IMR-90 (cell line): ENCODE measurements around the gene CTDP1. TPM values are rescaled to one million over a fixed set of nuclear protein-coding genes. Genes with fewer than 3 reads are reported as not detected.

Experiments
- ATAC-seq: fragments of 200-7000 bp; cut with Tn5 transposase; 2 replicates; pipeline ENCODE4 v1.9.1; 2020; ENCODE audit warnings: low read depth, mild to moderate bottlenecking, moderate library complexity
- BruUV-seq: library from RNA; stranded (reverse); fragments of 400-500 nt; replicated peaks from 2 replicates; lab custom pipeline; 2021; lab: Mats Ljungman, UMichigan
- CTCF ChIA-PET: fragments of 300-600 bp; formaldehyde crosslinking; extraction: SDS; loops from one replicate; lab custom pipeline; 2021; ENCODE audit warnings: antibody characterized with exemption; lab: Yijun Ruan, JAX
- POLR2A ChIA-PET: fragments of 300-600 bp; sonication (Branson Sonifier 250); formaldehyde crosslinking; loops from one replicate; lab custom pipeline; 2022; ENCODE audit warnings: antibody characterized with exemption; ENCODE audit not compliant: unreplicated experiment; lab: Charles Lee
- DNase-seq: peaks from one replicate; pipeline ENCODE4 v3.0.0; 2013
- H2AFZ ChIP-seq: replicated peaks from 2 replicates; pipeline ENCODE3; 2013; ENCODE audit warnings: low read length, mild to moderate bottlenecking; ENCODE audit not compliant: poor library complexity
- H2AK5ac ChIP-seq: 2 replicates; pipeline ENCODE4 v1.6.1; 2013; ENCODE audit warnings: low read depth, low read length, inconsistent platforms
- H2AK9ac ChIP-seq: replicated peaks from 2 replicates; pipeline ENCODE3; 2013; ENCODE audit warnings: mild to moderate bottlenecking, low read depth, low read length, moderate library complexity; ENCODE audit not compliant: poor library complexity
- H2BK120ac ChIP-seq: 2 replicates; pipeline ENCODE4 v1.6.1; 2013; ENCODE audit warnings: low read depth, low read length, inconsistent platforms
- H2BK15ac ChIP-seq: 3 replicates; pipeline ENCODE4 v1.6.1; 2013; ENCODE audit warnings: low read depth, low read length, inconsistent platforms
- H2BK20ac ChIP-seq: 2 replicates; pipeline ENCODE4 v1.6.1; 2013; ENCODE audit warnings: low read depth, mild to moderate bottlenecking, inconsistent platforms, low read length, moderate library complexity
- H2BK5ac ChIP-seq: 2 replicates; pipeline ENCODE4 v1.6.1; 2013; ENCODE audit warnings: mild to moderate bottlenecking, low read depth, low read length, inconsistent platforms; ENCODE audit not compliant: poor library complexity, severe bottlenecking
- H3K14ac ChIP-seq: replicated peaks from 2 replicates; pipeline ENCODE4 v1.6.1; 2013; ENCODE audit warnings: low read depth, low read length, inconsistent platforms
- H3K18ac ChIP-seq: 2 replicates; pipeline ENCODE4 v1.6.1; 2013; ENCODE audit warnings: low read depth, low read length, control low read depth
- H3K23ac ChIP-seq: 2 replicates; pipeline ENCODE4 v1.6.1; 2013; ENCODE audit warnings: low read depth, low read length, inconsistent platforms
- H3K27ac ChIP-seq: 2 replicates; pipeline ENCODE4 v1.5.1; 2013; ENCODE audit warnings: mild to moderate bottlenecking, control low read depth, low read length; ENCODE audit not compliant: insufficient read depth
- H3K27me3 ChIP-seq: 2 replicates; pipeline ENCODE4 v1.6.1; 2013; ENCODE audit warnings: low read length; ENCODE audit not compliant: control insufficient read depth, insufficient read depth
- H3K36me3 ChIP-seq: 2 replicates; pipeline ENCODE4 v1.6.1; 2013; ENCODE audit warnings: low read length, mixed read lengths; ENCODE audit not compliant: control insufficient read depth, insufficient read depth
- H3K4ac ChIP-seq: 2 replicates; pipeline ENCODE4 v1.6.1; 2013; ENCODE audit warnings: low read depth, low read length, inconsistent platforms
- H3K4me1 ChIP-seq: 2 replicates; pipeline ENCODE4 v1.6.1; 2013; ENCODE audit warnings: low read length, mixed read lengths; ENCODE audit not compliant: control insufficient read depth, insufficient read depth
- H3K4me2 ChIP-seq: 2 replicates; pipeline ENCODE4 v1.6.1; 2013; ENCODE audit warnings: low read depth, mild to moderate bottlenecking, control low read depth, low read length, moderate library complexity
- H3K4me3 ChIP-seq: 2 replicates; pipeline ENCODE4 v1.5.1; 2013; ENCODE audit warnings: low read depth, mild to moderate bottlenecking, control low read depth, low read length, moderate library complexity; ENCODE audit not compliant: insufficient read depth
- H3K56ac ChIP-seq: 2 replicates; pipeline ENCODE4 v1.6.1; 2013; ENCODE audit warnings: low read length, inconsistent platforms; ENCODE audit not compliant: insufficient read depth; ENCODE audit errors: extremely low read depth
- H3K79me1 ChIP-seq, 2 experiments: 2 replicates each; pipeline ENCODE4 v1.6.1; 2013; ENCODE audit warnings: low read length in 2 of 2, inconsistent platforms in 1 of 2, low read depth in 1 of 2
- H3K9ac ChIP-seq: 2 replicates; pipeline ENCODE4 v1.6.1; 2013; ENCODE audit warnings: low read depth, low read length, control low read depth
- H3K9me1 ChIP-seq: 2 replicates; pipeline ENCODE4 v1.6.1; 2013; ENCODE audit warnings: low read length, inconsistent platforms; ENCODE audit not compliant: insufficient read depth
- H3K9me3 ChIP-seq: 2 replicates; pipeline ENCODE4 v1.6.1; 2013; ENCODE audit warnings: low read length; ENCODE audit not compliant: control insufficient read depth, insufficient read depth
- H4K20me1 ChIP-seq: 2 replicates; pipeline ENCODE4 v1.6.1; 2013; ENCODE audit warnings: low read length, inconsistent platforms; ENCODE audit not compliant: insufficient read depth
- H4K5ac ChIP-seq: 2 replicates; pipeline ENCODE4 v1.6.1; 2013; ENCODE audit warnings: mild to moderate bottlenecking, low read depth, low read length, control low read depth
- H4K8ac ChIP-seq, 2 experiments: 2 replicates each; pipeline ENCODE4 v1.6.1; 2013; ENCODE audit warnings: low read depth in 2 of 2, low read length in 2 of 2, control low read depth in 1 of 2, inconsistent platforms in 1 of 2
- H4K91ac ChIP-seq: 2 replicates; pipeline ENCODE4 v1.6.1; 2013; ENCODE audit warnings: low read depth, low read length, inconsistent platforms; ENCODE audit not compliant: insufficient read depth
- BHLHE40 ChIP-seq: fragments of 150-350 bp; IDR thresholded peaks from 2 replicates; pipeline ENCODE4 v1.6.1; 2016; ENCODE audit warnings: mild to moderate bottlenecking, low read depth, low read length
- CEBPB ChIP-seq: IDR thresholded peaks from 2 replicates; pipeline ENCODE4 v1.6.1; 2012; ENCODE audit warnings: low read depth, low read length, improper control_type of control experiment
- CHD1 ChIP-seq: IDR thresholded peaks from 2 replicates; pipeline ENCODE4 v1.6.1; 2012; ENCODE audit warnings: low read depth, low read length, improper control_type of control experiment
- MAZ ChIP-seq: IDR thresholded peaks from 2 replicates; pipeline ENCODE4 v1.6.1; 2012; ENCODE audit warnings: low read depth, mild to moderate bottlenecking, low read length, improper control_type of control experiment, moderate library complexity, borderline replicate concordance
- MXI1 ChIP-seq: IDR thresholded peaks from 2 replicates; pipeline ENCODE4 v1.6.1; 2012; ENCODE audit warnings: low read depth, mild to moderate bottlenecking, low read length, moderate library complexity, borderline replicate concordance
- POLR2A ChIP-seq: IDR thresholded peaks from 2 replicates; pipeline ENCODE4 v1.6.1; 2012; ENCODE audit warnings: mild to moderate bottlenecking, low read depth, low read length
- WGBS, 2 experiments: methylation state at CpG; one replicate each; pipeline versions ENCODE4 v1.1.5 to v1.1.7; 2013; ENCODE audit warnings: missing lambda C conversion rate in 2 of 2; ENCODE audit not compliant: insufficient read length in 1 of 2; ENCODE audit errors: extremely low coverage in 2 of 2; 5-methylcytosine and 5-hydroxymethylcytosine counted together
- dilution Hi-C: fragments of 300-500 bp; cut with HindIII; formaldehyde crosslinking; loops from one replicate; pipeline ENCODE4 v1.14.3; 2018; ENCODE audit warnings: low sequenced_read_pairs; ENCODE audit not compliant: unreplicated experiment
- in situ Hi-C: fragments of 300-500 bp; cut with MboI; formaldehyde crosslinking; loops from 3 replicates; pipeline ENCODE4 v1.14.3; 2019; ENCODE audit warnings: low sequenced_read_pairs, inconsistent platforms, mixed read lengths
- intact Hi-C: fragments of 100-400 bp; cut with micrococcal nuclease; formaldehyde crosslinking; loops from 2 replicates; pipeline ENCODE4 v1.10.0; 2022
- polyA plus RNA-seq, 3 experiments: library from polyadenylated mRNA; depleted of rRNA; stranded (reverse); fragments of >200 nt; gene quantifications; 2 replicates each; pipeline ENCODE4 v1.2.3, GENCODE V29; 2012; ENCODE audit warnings: low replicate concordance in 1 of 3
- total RNA-seq: library from RNA; depleted of rRNA; stranded (reverse); fragments of >200 nt; gene quantifications from 2 replicates; pipeline ENCODE4 v1.2.3, GENCODE V29; 2012
- TF ChIP-seq, protein P1 (sequence below): conservative IDR thresholded peaks from 2 replicates; pipeline ENCODE4 v1.5.1; 2012; ENCODE audit warnings: mild to moderate bottlenecking, low read depth, low read length, improper control_type of control experiment

The CTDP1 gene
- total and polyA plus RNA-seq, 2 of the 4 experiments (the other 2 are of a cell fraction), result 13.4 to 17.6 TPM

DNA sequence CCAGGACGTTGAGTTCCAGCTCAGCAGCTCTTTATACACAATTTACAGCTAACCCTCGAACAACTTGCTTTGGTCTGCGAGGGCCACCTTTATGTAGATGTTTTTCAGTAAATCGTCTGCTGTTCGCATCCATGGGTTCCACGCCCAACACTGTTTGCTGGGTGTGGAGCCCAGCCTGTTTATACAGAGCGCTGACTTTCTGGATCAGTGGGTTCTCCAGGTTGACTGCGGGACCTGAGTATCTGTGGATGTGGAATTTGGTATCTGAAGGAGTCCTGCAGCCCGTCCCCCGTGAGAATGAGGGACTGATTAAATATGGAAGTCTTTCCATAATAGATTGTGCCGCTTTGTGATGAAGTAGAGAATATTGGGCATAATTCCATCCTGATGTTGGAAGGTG is 2.9 kb downstream of the CTDP1 start:
- in situ Hi-C loops (no loop called here), intact Hi-C loops (no loop called here), dilution Hi-C loops (no loop called here)
- no peak overlapping the region for H3K56ac ChIP-seq
- no peaks in the 10 kb centered on the region for H3K27me3 ChIP-seq
- ATAC-seq (no peak), DNase-seq (no peak)
- 89% methylated on average over 5 of the region's 11 CpGs; no CpG with 5 or more reads in 1 of the 2 experiments for WGBS, 2 experiments
- no peak overlapping the region for H2AK5ac ChIP-seq
- ChIA-PET POLR2A (no interaction called here), CTCF (no interaction called here)
- no peak overlapping the region for H3K23ac ChIP-seq
- H4K91ac ChIP-seq, result no peak overlapping the region
- H3K79me1 ChIP-seq, result peaks cover 12 to 70% of the 10 kb centered on the region in 2 experiments
- no peak overlapping the region for H2AFZ ChIP-seq
- no peak overlapping the region for H2BK5ac ChIP-seq
- no peak overlapping the region for H3K9ac ChIP-seq
- no peak overlapping the region for H2BK20ac ChIP-seq
- no peak overlapping the region for H4K5ac ChIP-seq
- H4K8ac ChIP-seq, result no peak overlapping the region
- no peaks in the 10 kb centered on the region for H3K9me3 ChIP-seq
- no peak overlapping the region for H2BK15ac ChIP-seq
- H2BK120ac ChIP-seq, result no peak overlapping the region
- H2AK9ac ChIP-seq, result no peak overlapping the region
- H3K27ac ChIP-seq, result no peak overlapping the region
- no peaks in the 10 kb centered on the region for H3K36me3 ChIP-seq
- TF ChIP-seq CHD1 (no peak), BHLHE40 (no peak), MXI1 (no peak), CEBPB (no peak), MAZ (no peak), POLR2A (no peak)
- TF ChIP-seq, protein P1, sequence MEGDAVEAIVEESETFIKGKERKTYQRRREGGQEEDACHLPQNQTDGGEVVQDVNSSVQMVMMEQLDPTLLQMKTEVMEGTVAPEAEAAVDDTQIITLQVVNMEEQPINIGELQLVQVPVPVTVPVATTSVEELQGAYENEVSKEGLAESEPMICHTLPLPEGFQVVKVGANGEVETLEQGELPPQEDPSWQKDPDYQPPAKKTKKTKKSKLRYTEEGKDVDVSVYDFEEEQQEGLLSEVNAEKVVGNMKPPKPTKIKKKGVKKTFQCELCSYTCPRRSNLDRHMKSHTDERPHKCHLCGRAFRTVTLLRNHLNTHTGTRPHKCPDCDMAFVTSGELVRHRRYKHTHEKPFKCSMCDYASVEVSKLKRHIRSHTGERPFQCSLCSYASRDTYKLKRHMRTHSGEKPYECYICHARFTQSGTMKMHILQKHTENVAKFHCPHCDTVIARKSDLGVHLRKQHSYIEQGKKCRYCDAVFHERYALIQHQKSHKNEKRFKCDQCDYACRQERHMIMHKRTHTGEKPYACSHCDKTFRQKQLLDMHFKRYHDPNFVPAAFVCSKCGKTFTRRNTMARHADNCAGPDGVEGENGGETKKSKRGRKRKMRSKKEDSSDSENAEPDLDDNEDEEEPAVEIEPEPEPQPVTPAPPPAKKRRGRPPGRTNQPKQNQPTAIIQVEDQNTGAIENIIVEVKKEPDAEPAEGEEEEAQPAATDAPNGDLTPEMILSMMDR, result no peak
- H3K4me2 ChIP-seq, result no peak overlapping the region
- no peak overlapping the region for H3K4ac ChIP-seq
- no TSS peak for BruUV-seq
- peaks cover 9% of the 10 kb centered on the region for H3K4me1 ChIP-seq
- no peak overlapping the region for H3K18ac ChIP-seq
- H3K4me3 ChIP-seq, result no peak overlapping the region
- H3K14ac ChIP-seq, result no peak overlapping the region
- peaks cover 25% of the 10 kb centered on the region for H3K9me1 ChIP-seq
- H4K20me1 ChIP-seq, result peaks cover 54% of the 10 kb centered on the region
